Measurements from ENCODE around the gene TASL. TPM values are rescaled to one million over a fixed set of nuclear protein-coding genes. Genes with fewer than 3 reads are reported as not detected.
"Not testable (repeated sequence)": the region's sequence is repeated elsewhere in the genome, so short reads cannot be mapped to it uniquely, and the experiment has no call there.

Gene TASL, protein sequence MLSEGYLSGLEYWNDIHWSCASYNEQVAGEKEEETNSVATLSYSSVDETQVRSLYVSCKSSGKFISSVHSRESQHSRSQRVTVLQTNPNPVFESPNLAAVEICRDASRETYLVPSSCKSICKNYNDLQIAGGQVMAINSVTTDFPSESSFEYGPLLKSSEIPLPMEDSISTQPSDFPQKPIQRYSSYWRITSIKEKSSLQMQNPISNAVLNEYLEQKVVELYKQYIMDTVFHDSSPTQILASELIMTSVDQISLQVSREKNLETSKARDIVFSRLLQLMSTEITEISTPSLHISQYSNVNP
- 39.3 TPM for polyA plus RNA-seq

DNA sequence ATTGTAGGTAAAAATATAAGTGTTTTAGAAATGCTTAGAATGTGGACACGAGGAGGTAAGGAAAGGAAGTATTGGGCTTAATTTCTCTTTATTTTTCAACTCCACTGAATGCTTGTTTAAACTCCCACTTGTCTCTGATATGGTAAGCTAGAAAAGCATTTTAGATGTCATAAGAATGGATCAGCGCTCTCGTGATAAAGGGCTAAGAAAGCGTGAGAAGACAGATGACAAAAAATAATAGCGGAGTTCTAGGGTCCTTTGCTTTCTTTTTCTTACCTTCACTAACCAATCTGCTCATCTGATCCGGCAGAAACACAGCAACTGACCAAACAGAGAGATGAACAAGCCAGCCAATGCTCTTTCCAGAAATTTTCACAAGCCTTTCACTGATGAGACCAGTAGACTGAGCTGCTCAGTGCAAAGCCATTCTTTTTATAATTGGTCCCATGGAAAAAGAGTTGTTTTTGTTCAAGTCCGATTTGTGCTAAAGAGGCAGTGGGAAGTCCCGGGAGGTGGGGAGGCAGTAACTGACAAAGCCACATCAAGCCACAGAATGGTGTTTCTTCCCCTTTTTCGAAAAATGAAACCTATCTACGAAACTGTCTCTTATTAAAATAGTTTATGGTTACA lies at the start of gene TASL:
Gene TASL, minus strand, starts transcription at position 405 of the 630 bp plus-strand sequence. CDS start 17,411 bp downstream, outside the sequence.
- H3K9me3 Mint-ChIP-seq = no peaks in the 10 kb centered on the region
- peak within 1 kb of the TSS; percentile 87 to 97 (median 96) for H3K4me3 Mint-ChIP-seq
- peaks cover 21 to 29% (median 28%) of the 10 kb centered on the region in 3 donors for H3K4me1 Mint-ChIP-seq
- peak within 1 kb of the TSS; percentile 90 to 99 (median 97) for H3K27ac Mint-ChIP-seq
- H3K36me3 Mint-ChIP-seq = peaks cover 4% of the 10 kb centered on the region
- H3K27me3 Mint-ChIP-seq = no peaks in the 10 kb centered on the region

DNA sequence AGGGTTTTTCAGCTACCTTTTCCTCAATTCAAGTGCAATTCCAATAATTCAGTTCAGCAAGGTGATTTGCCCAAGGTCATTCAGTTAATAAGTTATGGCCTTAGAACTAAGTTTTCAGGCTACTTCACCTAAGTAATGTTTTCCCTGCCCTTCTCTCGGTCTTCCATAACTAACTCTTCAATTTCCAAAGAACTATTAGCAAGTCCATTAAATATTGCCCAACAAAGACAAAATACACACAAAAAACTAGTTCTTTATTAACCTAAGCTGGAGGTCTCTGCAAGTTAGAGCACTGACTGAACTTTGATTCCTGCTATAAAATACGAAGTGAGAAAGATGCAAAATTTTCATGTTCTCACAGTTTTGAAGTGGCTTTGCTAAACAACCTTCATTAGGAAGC lies 48.8 kb upstream of the TASL start:
- Mint-ChIP-seq H3K36me3 (no peaks in the 10 kb centered on the region), H3K27ac (no peak overlapping the region), H3K4me1 (no peaks in the 10 kb centered on the region), H3K9me3 (peaks cover 3 to 16% (median 9%) of the 10 kb centered on the region in 3 donors), H3K27me3 (peaks cover 3% of the 10 kb centered on the region), H3K4me3 (no peak overlapping the region)

DNA sequence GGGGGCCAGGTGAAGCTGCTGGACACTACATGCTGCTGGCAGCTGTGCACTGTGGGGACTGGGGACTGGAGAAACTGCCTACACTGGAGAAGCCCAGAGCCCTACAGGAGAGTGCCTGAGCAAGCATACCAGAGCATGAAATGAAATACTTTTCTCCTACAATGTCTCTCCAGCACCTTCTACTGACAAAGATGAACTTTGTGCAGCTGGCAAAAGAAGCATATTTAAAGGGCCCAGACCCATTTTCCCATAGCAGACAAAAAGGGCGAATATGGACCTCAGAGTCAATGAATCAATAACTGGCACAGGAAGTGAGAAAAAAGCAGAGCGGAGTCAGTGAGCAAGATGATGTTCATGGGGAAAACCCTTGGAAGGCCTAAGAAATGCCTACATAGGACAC lies 44.8 kb upstream of the TASL start:
- Mint-ChIP-seq H3K4me1 (no peaks in the 10 kb centered on the region), H3K36me3 (peaks cover 2% of the 10 kb centered on the region), H3K9me3 (peaks cover 8 to 19% (median 13%) of the 10 kb centered on the region in 3 donors), H3K4me3 (no peak overlapping the region), H3K27ac (no peak overlapping the region), H3K27me3 (peaks cover 3% of the 10 kb centered on the region)

DNA sequence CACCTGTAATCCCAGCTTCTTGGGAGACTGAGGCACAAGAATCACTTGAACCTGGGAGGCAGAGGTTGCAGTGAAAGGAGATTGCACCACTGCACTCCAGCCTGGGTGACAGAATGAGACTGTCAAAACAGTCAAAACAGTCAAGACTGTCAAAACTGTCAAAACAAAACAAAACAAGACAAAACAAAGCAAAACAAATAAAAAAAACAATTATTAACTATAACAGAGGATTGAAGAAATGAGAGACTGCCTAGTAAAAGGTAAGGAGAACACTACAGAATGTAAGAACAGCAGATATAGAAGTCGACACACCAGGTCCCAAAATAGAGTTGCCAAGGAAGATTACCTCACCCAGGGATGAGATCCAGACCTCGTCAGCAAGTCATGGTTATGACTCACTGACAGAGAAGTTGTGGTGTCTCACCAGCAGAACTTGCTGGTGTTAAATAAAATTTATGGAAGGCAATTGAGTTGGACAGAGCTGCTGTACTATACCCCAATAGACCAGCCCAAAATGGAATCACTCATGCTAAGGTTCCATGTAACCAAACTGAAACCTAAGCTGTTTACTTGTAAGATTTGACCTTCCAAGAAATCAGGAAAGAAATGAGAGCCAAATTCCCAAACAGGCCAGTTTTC lies 43.5 kb upstream of the TASL start:
- Mint-ChIP-seq H3K9me3 (peaks cover 12 to 27% (median 17%) of the 10 kb centered on the region in 3 donors), H3K36me3 (peaks cover 2% of the 10 kb centered on the region), H3K4me3 (no peak overlapping the region), H3K27me3 (peaks cover 3% of the 10 kb centered on the region), H3K27ac (no peak overlapping the region), H3K4me1 (no peaks in the 10 kb centered on the region)

DNA sequence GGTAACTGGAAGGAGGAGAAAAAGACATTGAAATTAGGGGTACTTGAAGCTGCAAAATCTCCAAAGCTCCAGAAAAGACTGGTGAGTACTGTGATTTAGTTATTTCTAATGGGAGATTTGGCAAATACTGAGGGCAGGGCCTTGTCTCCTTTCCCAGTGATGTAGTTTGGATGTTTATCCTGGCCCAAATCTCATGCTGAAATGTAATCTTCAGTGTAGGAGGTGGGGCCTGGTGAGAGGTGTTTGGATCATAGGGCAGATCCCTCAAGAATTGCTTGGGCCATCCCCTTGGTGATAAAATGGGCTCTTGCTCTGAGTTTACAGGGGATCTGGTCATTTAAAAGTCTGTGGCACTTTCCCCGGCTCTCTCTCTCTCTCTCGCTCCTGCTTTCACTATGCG lies 42.6 kb upstream of the TASL start:
- Mint-ChIP-seq H3K27ac (no peak overlapping the region), H3K4me1 (no peaks in the 10 kb centered on the region), H3K9me3 (peaks cover 12 to 30% (median 17%) of the 10 kb centered on the region in 3 donors), H3K4me3 (no peak overlapping the region), H3K36me3 (peaks cover 2% of the 10 kb centered on the region), H3K27me3 (peaks cover 3% of the 10 kb centered on the region)

DNA sequence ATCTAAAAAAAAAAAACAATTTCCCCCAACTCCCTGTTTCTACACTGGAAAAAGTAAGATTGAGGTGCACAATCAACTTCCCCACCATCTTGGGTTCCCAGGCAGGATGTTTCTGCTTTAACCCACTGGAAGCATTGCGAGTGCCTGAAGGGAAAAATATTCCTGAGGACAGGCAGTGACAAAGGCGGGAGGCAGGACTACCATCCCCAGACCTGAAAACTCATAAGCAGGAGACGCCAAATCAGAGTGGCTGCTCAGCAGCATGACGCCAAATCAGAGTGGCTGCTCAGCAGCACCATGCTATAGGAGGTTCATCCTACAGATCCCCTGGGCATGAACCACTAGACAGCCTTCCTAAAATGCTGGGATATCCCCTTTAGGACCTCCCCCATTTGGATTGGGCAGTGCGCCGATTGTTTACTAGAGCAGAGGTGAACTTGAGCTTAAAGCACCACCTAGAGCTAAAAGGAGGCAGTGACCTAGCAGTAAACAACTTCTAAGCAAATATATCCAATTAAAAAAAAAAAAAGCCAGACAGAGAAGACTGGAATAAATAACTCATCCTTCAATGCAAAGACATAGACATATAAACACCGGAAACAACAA lies 40.7 kb upstream of the TASL start:
- no peak overlapping the region for H3K4me3 Mint-ChIP-seq
- no peak overlapping the region for H3K27ac Mint-ChIP-seq
- H3K9me3 Mint-ChIP-seq = peaks cover 12 to 26% (median 17%) of the 10 kb centered on the region in 3 donors
- H3K27me3 Mint-ChIP-seq = peaks cover 3% of the 10 kb centered on the region
- no peaks in the 10 kb centered on the region for H3K4me1 Mint-ChIP-seq
- H3K36me3 Mint-ChIP-seq = peaks cover 2% of the 10 kb centered on the region

DNA sequence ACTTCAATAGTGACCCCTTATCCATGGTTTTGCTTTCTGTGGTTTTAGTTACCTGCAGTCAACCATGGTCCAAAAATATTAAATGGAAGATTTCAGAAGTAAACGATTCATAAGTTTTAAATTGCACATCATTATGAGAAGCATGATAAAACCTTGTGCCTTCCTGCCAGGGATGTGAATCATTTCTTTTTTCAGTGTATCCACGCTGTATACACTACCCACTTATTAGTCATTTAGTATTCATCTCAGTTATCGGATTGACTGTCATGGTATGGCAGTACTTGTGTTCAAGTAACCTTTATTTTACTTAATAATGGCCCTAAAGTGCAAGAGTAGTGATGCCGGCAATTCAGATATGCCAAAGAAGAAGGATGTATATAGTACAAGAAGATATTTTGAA lies 37.7 kb upstream of the TASL start:
- Mint-ChIP-seq H3K4me3 (no peak overlapping the region), H3K4me1 (no peaks in the 10 kb centered on the region), H3K9me3 (peaks cover 4 to 10% (median 4%) of the 10 kb centered on the region in 3 donors), H3K36me3 (no peaks in the 10 kb centered on the region), H3K27me3 (no peaks in the 10 kb centered on the region), H3K27ac (no peak overlapping the region)

DNA sequence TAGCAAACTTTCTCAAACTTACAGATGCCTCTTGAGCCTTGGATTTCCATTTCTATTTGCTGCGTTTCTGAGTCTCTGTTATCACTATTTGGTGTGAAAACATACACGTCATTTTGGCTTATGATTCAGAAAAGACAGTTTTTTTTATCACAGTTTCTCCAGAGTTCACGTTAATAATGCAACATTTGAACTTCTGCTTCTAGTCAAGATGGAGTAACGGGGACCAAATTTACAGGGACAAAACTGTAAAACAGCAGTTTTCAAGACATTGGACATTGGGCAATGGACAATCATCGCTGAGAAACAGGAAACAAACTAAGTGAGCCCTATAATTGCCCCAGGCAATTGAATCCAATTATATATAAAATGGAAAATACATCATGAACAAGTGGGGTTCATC lies 36.2 kb upstream of the TASL start:
- Mint-ChIP-seq H3K27ac (no peak overlapping the region), H3K4me1 (no peaks in the 10 kb centered on the region), H3K36me3 (no peaks in the 10 kb centered on the region), H3K27me3 (no peaks in the 10 kb centered on the region), H3K9me3 (peaks cover 4 to 10% (median 4%) of the 10 kb centered on the region in 3 donors), H3K4me3 (no peak overlapping the region)

DNA sequence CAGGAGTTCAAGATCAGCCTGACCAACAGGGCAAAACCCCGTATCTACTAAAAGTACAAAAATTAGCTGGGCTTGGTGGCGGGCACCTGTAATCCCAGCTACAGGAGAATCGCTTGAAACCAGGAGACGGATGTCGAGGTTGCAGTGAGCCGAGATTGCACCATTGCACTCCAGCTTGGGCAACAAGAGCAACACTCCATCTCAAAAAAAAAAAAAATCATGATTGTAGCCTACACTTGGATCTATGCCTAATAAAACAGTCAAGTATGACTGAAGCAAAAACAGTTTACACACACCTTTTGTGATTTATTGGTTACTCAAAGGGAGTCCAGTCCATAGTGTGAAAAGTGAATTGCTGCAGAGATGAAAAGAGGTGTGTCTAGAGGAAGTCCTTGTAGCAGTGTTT lies 34.7 kb upstream of the TASL start:
- Mint-ChIP-seq H3K4me1 (no peaks in the 10 kb centered on the region), H3K27me3 (no peaks in the 10 kb centered on the region), H3K36me3 (no peaks in the 10 kb centered on the region), H3K9me3 (peaks cover 4 to 10% (median 4%) of the 10 kb centered on the region in 3 donors), H3K4me3 (no peak overlapping the region), H3K27ac (no peak overlapping the region)

DNA sequence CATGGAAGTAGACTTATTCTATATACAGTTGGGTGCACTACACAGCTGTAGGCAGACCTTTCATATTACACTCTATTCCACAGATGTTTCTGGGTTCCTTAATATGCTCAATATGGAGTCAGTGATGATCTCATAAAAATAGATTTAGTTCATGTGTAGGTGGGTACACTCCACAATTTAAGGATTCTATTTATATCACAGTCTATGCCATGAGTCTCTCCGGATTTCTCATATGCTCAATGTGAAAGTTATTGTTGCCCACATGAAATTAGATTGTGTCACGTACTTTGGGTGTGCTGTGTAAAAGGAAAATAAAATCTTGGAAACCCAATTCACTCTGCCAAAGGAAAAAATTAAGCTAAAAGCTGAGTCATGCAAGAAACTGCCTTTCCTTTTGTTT lies 32.5 kb upstream of the TASL start:
- no peak overlapping the region for H3K27ac Mint-ChIP-seq
- peaks cover 2% of the 10 kb centered on the region for H3K36me3 Mint-ChIP-seq
- H3K4me3 Mint-ChIP-seq = no peak overlapping the region
- peaks cover 5% of the 10 kb centered on the region for H3K27me3 Mint-ChIP-seq
- H3K4me1 Mint-ChIP-seq = no peaks in the 10 kb centered on the region
- no peaks in the 10 kb centered on the region for H3K9me3 Mint-ChIP-seq

DNA sequence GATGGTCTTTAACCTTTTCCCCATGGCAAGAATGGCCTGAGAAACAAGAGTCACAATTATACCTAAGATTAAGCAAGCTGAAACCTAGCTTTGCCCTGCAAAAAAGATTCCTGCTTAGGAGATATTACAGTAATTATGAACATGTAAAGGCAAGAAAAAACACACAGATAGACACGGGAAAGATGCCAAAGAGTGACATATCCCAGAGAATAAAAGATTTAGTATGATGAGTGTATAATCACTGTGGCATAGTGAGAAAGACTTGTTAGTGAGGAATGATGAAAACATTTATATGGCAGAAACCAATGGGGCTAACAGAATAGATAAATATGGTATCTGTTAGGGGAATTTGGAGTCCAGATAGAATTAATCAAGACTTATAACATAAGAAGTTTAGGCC lies 29.6 kb upstream of the TASL start:
- H3K9me3 Mint-ChIP-seq = no peaks in the 10 kb centered on the region
- H3K27me3 Mint-ChIP-seq = peaks cover 5% of the 10 kb centered on the region
- H3K4me3 Mint-ChIP-seq = no peak overlapping the region
- peaks cover 2% of the 10 kb centered on the region for H3K36me3 Mint-ChIP-seq
- no peak overlapping the region for H3K27ac Mint-ChIP-seq
- no peaks in the 10 kb centered on the region for H3K4me1 Mint-ChIP-seq

DNA sequence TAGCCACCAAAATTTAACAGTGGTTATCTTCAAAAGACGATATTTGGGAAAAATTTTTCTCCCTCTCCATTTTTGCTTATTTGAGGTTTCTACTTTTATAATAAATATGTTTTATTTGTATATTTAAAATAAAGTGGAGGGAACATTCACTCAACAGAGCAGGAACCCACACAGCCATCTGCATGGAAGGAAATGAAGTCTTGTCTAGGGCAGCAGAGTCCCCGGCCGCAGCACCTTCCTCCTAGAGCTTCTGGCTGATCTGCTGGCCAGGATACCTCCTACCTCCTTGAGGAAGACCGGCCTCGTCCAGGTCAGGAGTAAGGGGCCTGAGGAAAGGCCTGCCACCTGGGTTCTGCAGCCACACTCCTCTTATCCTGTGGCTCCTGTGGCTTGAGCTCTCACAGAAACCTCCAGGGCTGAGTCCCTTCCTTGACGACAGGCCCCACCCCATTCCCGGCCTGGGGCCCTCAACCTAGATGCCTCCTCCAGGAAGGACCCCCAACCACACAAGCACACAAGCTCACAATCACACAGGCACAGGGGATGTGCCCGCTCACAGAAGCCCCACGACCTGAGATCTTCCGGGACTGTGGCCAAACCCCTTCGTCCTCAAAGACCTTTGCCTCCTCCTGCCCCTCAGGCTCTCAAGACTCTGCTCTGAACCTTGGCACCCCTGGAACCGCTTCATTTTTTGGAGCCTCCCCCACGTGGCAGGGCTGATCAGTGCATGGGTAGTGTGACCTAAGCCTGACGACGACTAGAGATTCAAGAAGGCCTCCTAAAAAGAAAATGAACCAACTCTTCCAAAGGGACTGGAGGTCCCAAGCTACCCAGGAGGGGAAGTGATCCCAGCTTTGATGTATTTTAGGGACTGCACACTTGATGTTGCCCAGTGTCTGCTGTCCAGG lies 23.0 kb upstream of the TASL start:
- not testable (repeated sequence) for H3K36me3 Mint-ChIP-seq, H3K27ac Mint-ChIP-seq, H3K4me3 Mint-ChIP-seq, H3K27me3 Mint-ChIP-seq, H3K9me3 Mint-ChIP-seq
- H3K4me1 Mint-ChIP-seq = peaks cover 17 to 22% (median 19%) of the 10 kb centered on the region in 3 donors

DNA sequence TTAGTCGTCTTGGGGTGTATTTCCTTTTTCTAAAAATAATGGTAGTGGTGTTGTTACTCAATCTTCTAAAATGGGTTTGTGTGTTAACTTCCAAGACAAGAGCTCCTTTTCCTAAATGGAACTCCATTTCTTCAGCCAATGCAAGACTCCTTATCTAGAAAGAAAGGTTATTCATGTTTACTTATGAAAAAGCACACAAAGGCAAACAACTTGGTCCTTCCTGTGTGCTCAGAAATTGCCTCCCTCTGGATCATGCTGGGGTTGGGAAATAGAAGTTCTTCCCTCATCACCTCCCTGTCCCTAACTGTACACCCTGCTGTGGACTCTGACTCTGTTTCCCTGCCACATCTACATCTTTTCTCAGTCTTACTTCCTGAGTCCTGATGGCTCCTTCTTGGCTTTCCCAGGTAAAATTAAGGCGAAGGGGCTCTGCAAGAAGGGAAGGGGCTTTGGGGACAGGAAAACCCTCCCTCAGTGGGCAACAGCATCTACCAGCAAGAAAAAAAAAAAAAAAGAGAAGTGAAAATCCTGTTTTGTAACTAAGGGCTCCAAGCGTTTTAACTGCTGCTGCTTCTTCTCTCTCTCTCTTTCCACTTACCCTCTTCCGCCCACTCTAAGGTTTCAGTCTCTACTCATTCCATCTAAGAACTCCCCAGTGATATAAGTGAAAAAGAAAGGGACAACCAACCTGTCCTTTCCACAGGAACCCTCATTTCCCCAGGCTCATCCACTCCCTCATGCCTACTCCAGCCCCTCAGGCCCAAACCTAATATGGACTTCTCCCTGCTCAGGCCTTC lies 19.8 kb upstream of the TASL start:
- Mint-ChIP-seq H3K27ac (peak overlapping the region in 2 of 3 donors; percentile 12 to 84), H3K36me3 (no peaks in the 10 kb centered on the region), H3K27me3 (no peaks in the 10 kb centered on the region), H3K4me1 (peaks cover 34 to 40% (median 35%) of the 10 kb centered on the region in 3 donors), H3K9me3 (no peaks in the 10 kb centered on the region), H3K4me3 (peak overlapping the region in 2 of 4 donors; percentile 59 to 63)
